ENCODE measurements around the gene PEPD. TPM values are rescaled to one million over a fixed set of nuclear protein-coding genes. Genes with fewer than 3 reads are reported as not detected.

PEPD gene
- polyA plus RNA-seq, 3 donors, result 61.5 to 218 (median 171) TPM

- Histone ChIP-seq H4K20me1 (ENCODE audit: insufficient read depth, low read length) (no peaks in the 10 kb centered on the region), H3K9me3 (replicated peaks in 1 of 2; ENCODE audit: control insufficient read depth in 1 of 2, insufficient read depth in 1 of 2, low read length in 2 of 2) (no peaks in the 10 kb centered on the region), H3K4me3 (replicated peaks in 1 of 3; ENCODE audit: low read depth in 2 of 3, low read length in 3 of 3) (no peak overlapping the region), H3K4me1 (ENCODE audit: control insufficient read depth in 1 of 2, insufficient read depth in 2 of 2, low read length in 2 of 2) (no peaks in the 10 kb centered on the region), H3K4me2 (replicated peaks; ENCODE audit: extremely low read depth, low read length, poor library complexity, severe bottlenecking) (no peak overlapping the region), H3K27me3 (ENCODE audit: control insufficient read depth in 2 of 2, insufficient read depth in 2 of 2, low read length in 2 of 2) (no peaks in the 10 kb centered on the region), H3K9ac (ENCODE audit: insufficient read depth, low read length, poor library complexity, severe bottlenecking) (no peak overlapping the region), H2AFZ (ENCODE audit: insufficient read depth, low read depth, low read length, poor library complexity, severe bottlenecking) (no peak overlapping the region), H3K36me3 (replicated peaks in 1 of 2; ENCODE audit: control insufficient read depth in 1 of 2, insufficient read depth in 2 of 2, low read length in 2 of 2) (no peaks in the 10 kb centered on the region), H3K79me2 (ENCODE audit: insufficient read depth, low read length) (no peaks in the 10 kb centered on the region), H3K27ac (ENCODE audit: low read depth in 1 of 2, low read length in 2 of 2) (no peak overlapping the region)
- no peaks in the 10 kb centered on the region for H3K4me1 Mint-ChIP-seq
- peaks cover 3 to 5% of the 10 kb centered on the region in 2 donors for H3K36me3 Mint-ChIP-seq
- no peak for DNase-seq
- no peak overlapping the region for H3K27ac Mint-ChIP-seq
- no peak overlapping the region for H3K4me3 Mint-ChIP-seq
- intact Hi-C loops (cut with micrococcal nuclease), result no loop called here
- no peaks in the 10 kb centered on the region for H3K9me3 Mint-ChIP-seq
- TF ChIP-seq, protein P1, sequence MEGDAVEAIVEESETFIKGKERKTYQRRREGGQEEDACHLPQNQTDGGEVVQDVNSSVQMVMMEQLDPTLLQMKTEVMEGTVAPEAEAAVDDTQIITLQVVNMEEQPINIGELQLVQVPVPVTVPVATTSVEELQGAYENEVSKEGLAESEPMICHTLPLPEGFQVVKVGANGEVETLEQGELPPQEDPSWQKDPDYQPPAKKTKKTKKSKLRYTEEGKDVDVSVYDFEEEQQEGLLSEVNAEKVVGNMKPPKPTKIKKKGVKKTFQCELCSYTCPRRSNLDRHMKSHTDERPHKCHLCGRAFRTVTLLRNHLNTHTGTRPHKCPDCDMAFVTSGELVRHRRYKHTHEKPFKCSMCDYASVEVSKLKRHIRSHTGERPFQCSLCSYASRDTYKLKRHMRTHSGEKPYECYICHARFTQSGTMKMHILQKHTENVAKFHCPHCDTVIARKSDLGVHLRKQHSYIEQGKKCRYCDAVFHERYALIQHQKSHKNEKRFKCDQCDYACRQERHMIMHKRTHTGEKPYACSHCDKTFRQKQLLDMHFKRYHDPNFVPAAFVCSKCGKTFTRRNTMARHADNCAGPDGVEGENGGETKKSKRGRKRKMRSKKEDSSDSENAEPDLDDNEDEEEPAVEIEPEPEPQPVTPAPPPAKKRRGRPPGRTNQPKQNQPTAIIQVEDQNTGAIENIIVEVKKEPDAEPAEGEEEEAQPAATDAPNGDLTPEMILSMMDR (IDR thresholded peaks at IDR 0.05), result no peak
- peaks cover 0 to 3% (median 0%) of the 10 kb centered on the region in 3 donors for H3K27me3 Mint-ChIP-seq (ENCODE audit: low read depth in 3 of 3)
- WGBS (ENCODE audit: insufficient coverage), result 97% methylated on average over 13 of the region's 16 CpGs
Measured at GRCh38 chr19:33438987-33439781, 82.4 kb downstream of the PEPD start.

DNA sequence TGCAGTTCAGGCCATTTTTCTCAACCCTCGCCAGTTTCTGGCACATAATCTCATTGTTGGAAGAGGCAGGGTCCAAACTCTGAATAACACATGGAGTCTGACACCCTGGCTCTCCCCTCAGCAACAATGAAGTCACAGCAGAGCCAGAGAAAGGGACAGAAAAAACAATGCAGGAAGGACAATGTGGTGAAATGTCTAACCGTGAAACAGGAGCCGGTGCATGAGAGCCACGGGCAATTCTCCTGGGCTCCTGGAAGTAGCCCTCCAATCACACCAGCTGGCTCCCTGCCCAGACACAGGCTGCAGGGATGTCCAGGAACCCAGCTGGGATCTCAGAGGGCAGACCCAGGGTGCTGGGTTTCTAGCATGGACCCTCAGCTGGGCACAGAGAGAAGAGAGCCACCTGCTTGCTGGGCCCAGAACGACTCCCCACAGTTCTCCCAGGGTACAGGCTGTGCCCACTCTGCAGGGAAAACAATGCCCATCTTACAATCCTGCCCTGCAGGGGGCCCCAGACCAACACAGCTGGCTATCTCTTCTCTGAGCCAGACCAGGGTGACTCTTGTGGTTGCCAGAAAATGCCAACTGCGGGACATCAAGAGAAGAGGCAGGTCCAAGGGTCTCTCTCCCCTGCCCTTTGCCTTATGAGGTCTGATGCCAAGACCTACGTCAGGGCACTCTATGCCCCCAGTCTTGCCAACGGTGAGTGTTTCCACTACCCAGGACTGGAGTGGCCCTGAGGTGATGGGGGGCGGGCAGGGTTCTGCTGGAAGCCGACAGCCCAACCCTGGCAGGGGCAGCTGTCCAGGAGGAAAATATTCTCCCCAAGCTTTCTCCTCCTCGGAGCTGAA, 83.5 kb downstream of the PEPD start:
- Histone ChIP-seq H3K9ac (ENCODE audit: insufficient read depth, low read length, poor library complexity, severe bottlenecking) (no peak overlapping the region), H3K4me3 (replicated peaks in 1 of 3; ENCODE audit: low read depth in 2 of 3, low read length in 3 of 3) (no peak overlapping the region), H4K20me1 (ENCODE audit: insufficient read depth, low read length) (no peaks in the 10 kb centered on the region), H3K79me2 (ENCODE audit: insufficient read depth, low read length) (no peaks in the 10 kb centered on the region), H3K27ac (ENCODE audit: low read depth in 1 of 2, low read length in 2 of 2) (no peak overlapping the region), H3K27me3 (ENCODE audit: control insufficient read depth in 2 of 2, insufficient read depth in 2 of 2, low read length in 2 of 2) (no peaks in the 10 kb centered on the region), H3K36me3 (replicated peaks in 1 of 2; ENCODE audit: control insufficient read depth in 1 of 2, insufficient read depth in 2 of 2, low read length in 2 of 2) (no peaks in the 10 kb centered on the region), H3K4me1 (ENCODE audit: control insufficient read depth in 1 of 2, insufficient read depth in 2 of 2, low read length in 2 of 2) (no peaks in the 10 kb centered on the region), H3K4me2 (replicated peaks; ENCODE audit: extremely low read depth, low read length, poor library complexity, severe bottlenecking) (no peak overlapping the region), H3K9me3 (replicated peaks in 1 of 2; ENCODE audit: control insufficient read depth in 1 of 2, insufficient read depth in 1 of 2, low read length in 2 of 2) (no peaks in the 10 kb centered on the region), H2AFZ (ENCODE audit: insufficient read depth, low read depth, low read length, poor library complexity, severe bottlenecking) (no peak overlapping the region)
- Mint-ChIP-seq H3K4me1 (no peaks in the 10 kb centered on the region), H3K4me3 (no peak overlapping the region), H3K27ac (no peak overlapping the region), H3K9me3 (peaks cover 0 to 3% (median 0%) of the 10 kb centered on the region in 7 donors), H3K36me3 (peaks cover 0 to 2% of the 10 kb centered on the region in 2 donors), H3K27me3 (ENCODE audit: low read depth in 3 of 3) (peaks cover 0 to 3% (median 0%) of the 10 kb centered on the region in 3 donors)
- intact Hi-C loops (cut with micrococcal nuclease), result no loop called here
- no peak for DNase-seq
- TF ChIP-seq, protein P1 (IDR thresholded peaks at IDR 0.05), result no peak
- WGBS (ENCODE audit: insufficient coverage), result 96% methylated on average over 8 of the region's 11 CpGs
